ENCODE data around the gene AKT2.

Gene AKT2

GRCh38 chr19:40285353-40286234 is 449 bp upstream of the AKT2 start:
- H3K27ac ChIP-seq (ENCODE audit: low read length), result peak overlapping the region; percentile 99
- DNase-seq (peak; percentile 100), ATAC-seq (ENCODE audit: insufficient read depth, low read depth) (peak; percentile 89)
- H3K9me3 ChIP-seq (ENCODE audit: insufficient read depth, low read length, severe bottlenecking), result no peaks in the 10 kb centered on the region
- H3K4me1 ChIP-seq (ENCODE audit: insufficient read depth, low read length), result peaks cover 42% of the 10 kb centered on the region
- peak overlapping the region; percentile 98 for H3K9ac ChIP-seq (ENCODE audit: low read depth, low read length)
- no peaks in the 10 kb centered on the region for H3K27me3 ChIP-seq (ENCODE audit: insufficient read depth, low read length, poor library complexity)
- H4K20me1 ChIP-seq (ENCODE audit: insufficient read depth, low read length), result peaks cover 35% of the 10 kb centered on the region
- H3K79me2 ChIP-seq (ENCODE audit: insufficient read depth, low read length), result peaks cover 42% of the 10 kb centered on the region
- H3K36me3 ChIP-seq (ENCODE audit: insufficient read depth, low read length), result peaks cover 24% of the 10 kb centered on the region
- H2AFZ ChIP-seq (ENCODE audit: low read depth, low read length), result peak overlapping the region; percentile 92
- H3K4me2 ChIP-seq (ENCODE audit: insufficient read depth, low read length), result peak overlapping the region; percentile 90
- no peak for TF ChIP-seq CTCF (IDR thresholded peaks at IDR 0.05; ENCODE audit: borderline replicate concordance, extremely low read depth, low read length, poor library complexity, severe bottlenecking)
- no peak for TF ChIP-seq EZH2 (IDR thresholded peaks at IDR 0.05; ENCODE audit: borderline replicate concordance, low read depth, low read length, severe bottlenecking)
- H3K4me3 ChIP-seq (ENCODE audit: low read depth in 1 of 2, low read length in 2 of 2), result peak overlapping the region; percentile 21 to 94; a peak in 3 of 4 replicates

GRCh38 chr19:40284251-40284500 is 969 bp downstream of the AKT2 start:
- TF ChIP-seq EZH2 (IDR thresholded peaks at IDR 0.05; ENCODE audit: borderline replicate concordance, low read depth, low read length, severe bottlenecking), result no peak
- TF ChIP-seq CTCF (IDR thresholded peaks at IDR 0.05; ENCODE audit: borderline replicate concordance, extremely low read depth, low read length, poor library complexity, severe bottlenecking), result no peak
- peaks cover 25% of the 10 kb centered on the region for H3K36me3 ChIP-seq (ENCODE audit: insufficient read depth, low read length)
- H3K4me2 ChIP-seq (ENCODE audit: insufficient read depth, low read length), result peak overlapping the region; percentile 82
- H4K20me1 ChIP-seq (ENCODE audit: insufficient read depth, low read length), result peaks cover 48% of the 10 kb centered on the region
- no peaks in the 10 kb centered on the region for H3K9me3 ChIP-seq (ENCODE audit: insufficient read depth, low read length, severe bottlenecking)
- ATAC-seq (ENCODE audit: insufficient read depth, low read depth) (no peak), DNase-seq (no peak)
- H3K27me3 ChIP-seq (ENCODE audit: insufficient read depth, low read length, poor library complexity), result no peaks in the 10 kb centered on the region
- peaks cover 42% of the 10 kb centered on the region for H3K4me1 ChIP-seq (ENCODE audit: insufficient read depth, low read length)
- H3K79me2 ChIP-seq (ENCODE audit: insufficient read depth, low read length), result peaks cover 56% of the 10 kb centered on the region
- peak overlapping the region; percentile 98 for H3K9ac ChIP-seq (ENCODE audit: low read depth, low read length)
- peak overlapping the region; percentile 48 to 94; a peak in 3 of 4 replicates for H3K4me3 ChIP-seq (ENCODE audit: low read depth in 1 of 2, low read length in 2 of 2)
- peak overlapping the region; percentile 96 for H3K27ac ChIP-seq (ENCODE audit: low read length)
- peak overlapping the region; percentile 92 for H2AFZ ChIP-seq (ENCODE audit: low read depth, low read length)

GRCh38 chr19:40283414-40284250 is 1.5 kb downstream of the AKT2 start:
- peaks cover 42% of the 10 kb centered on the region for H3K4me1 ChIP-seq (ENCODE audit: insufficient read depth, low read length)

More at GRCh38 chr19:40283414-40284250, 1.5 kb downstream of the AKT2 start:
- Histone ChIP-seq H3K4me3 (ENCODE audit: low read depth in 1 of 2, low read length in 2 of 2) (peak overlapping the region; percentile 48 to 94; a peak in 3 of 4 replicates), H3K9ac (ENCODE audit: low read depth, low read length) (peak overlapping the region; percentile 98), H3K9me3 (ENCODE audit: insufficient read depth, low read length, severe bottlenecking) (no peaks in the 10 kb centered on the region), H2AFZ (ENCODE audit: low read depth, low read length) (peak overlapping the region; percentile 92; the same call in 1 of the 2 replicates), H3K27ac (ENCODE audit: low read length) (peak overlapping the region; percentile 96), H3K4me2 (ENCODE audit: insufficient read depth, low read length) (peak overlapping the region; percentile 82), H4K20me1 (ENCODE audit: insufficient read depth, low read length) (peaks cover 53% of the 10 kb centered on the region), H3K27me3 (ENCODE audit: insufficient read depth, low read length, poor library complexity) (no peaks in the 10 kb centered on the region), H3K36me3 (ENCODE audit: insufficient read depth, low read length) (peaks cover 25% of the 10 kb centered on the region), H3K79me2 (ENCODE audit: insufficient read depth, low read length) (peaks cover 61% of the 10 kb centered on the region)
- no peak for TF ChIP-seq CTCF (IDR thresholded peaks at IDR 0.05; ENCODE audit: borderline replicate concordance, extremely low read depth, low read length, poor library complexity, severe bottlenecking)
- TF ChIP-seq EZH2 (IDR thresholded peaks at IDR 0.05; ENCODE audit: borderline replicate concordance, low read depth, low read length, severe bottlenecking), result no peak
- DNase-seq (no peak), ATAC-seq (ENCODE audit: insufficient read depth, low read depth) (no peak)
